GM19463 (cell line): ENCODE data around the gene ATP9A.
"Not testable (repeated sequence)": the region's sequence is repeated elsewhere in the genome, so short reads cannot be mapped to it uniquely, and the experiment has no call there.

Source experiments
- ATAC-seq: cut with Tn5 transposase; IDR thresholded peaks from one replicate; pipeline ENCODE4 v1.9.1; 2021; ENCODE audit warnings: mild to moderate bottlenecking, moderate library complexity; ENCODE audit not compliant: unreplicated experiment

The ATP9A gene

GRCh38 chr20:51697096-51697826 lies 70.9 kb downstream of the ATP9A start:
- no peak for ATAC-seq

- ATAC-seq: no peak
Observed at GRCh38 chr20:51696304-51697071, 71.7 kb downstream of the ATP9A start.

GRCh38 chr20:51695574-51696303 lies 72.5 kb downstream of the ATP9A start:
- ATAC-seq: no peak

- ATAC-seq: no peak
Observed at GRCh38 chr20:51692806-51693400, 75.3 kb downstream of the ATP9A start.

DNA sequence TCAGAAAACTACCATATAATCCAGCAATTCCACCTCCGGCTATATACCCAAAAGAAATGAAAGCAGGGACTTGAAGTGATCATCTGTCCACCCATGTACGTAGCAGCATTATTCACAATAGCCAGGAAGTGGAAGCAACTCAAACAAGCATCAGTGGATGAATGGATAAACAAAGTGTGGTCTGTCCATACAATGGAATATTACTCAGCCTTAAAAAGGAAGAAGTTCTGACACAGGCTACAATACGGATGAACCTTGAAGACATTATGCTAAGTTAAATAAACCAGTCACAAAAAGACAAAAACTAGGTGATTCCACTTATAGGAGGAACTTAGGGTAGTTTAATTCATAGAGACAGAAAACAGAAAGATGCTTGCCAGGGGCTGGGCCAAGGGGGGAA lies 76.5 kb downstream of the ATP9A start:
- no peak for ATAC-seq

DNA sequence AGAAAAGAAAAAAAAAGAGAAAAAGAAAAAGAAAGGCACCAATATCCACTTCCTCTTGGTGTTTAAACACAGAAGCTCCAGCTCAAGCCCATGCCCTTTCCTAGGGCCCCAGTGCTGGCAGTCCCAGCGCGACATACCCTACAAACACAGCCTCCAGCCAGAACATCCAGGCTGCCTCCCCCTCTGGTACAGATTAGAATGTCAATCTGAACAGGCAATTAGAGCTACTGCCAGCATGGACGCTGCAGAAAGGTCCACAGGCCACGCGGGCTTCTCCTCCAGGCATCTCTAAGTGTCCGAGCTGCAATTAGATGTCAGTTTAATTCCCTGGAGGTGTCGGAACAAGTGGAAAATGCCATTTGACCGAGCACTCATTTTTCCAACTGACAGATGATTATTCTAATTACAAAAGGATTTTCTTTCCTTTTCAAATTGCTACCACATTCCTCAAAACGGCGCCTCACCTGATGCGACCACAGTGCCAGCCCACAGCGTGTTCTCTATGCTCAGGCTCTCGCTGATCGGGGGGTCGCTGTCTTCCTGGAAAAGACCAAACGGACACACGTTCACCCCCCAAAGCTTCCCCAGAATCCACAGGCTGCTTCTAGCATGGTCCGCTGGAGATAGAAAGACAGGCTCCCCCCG lies 79.5 kb downstream of the ATP9A start:
- no peak for ATAC-seq

- ATAC-seq: no peak
Observed at GRCh38 chr20:51687630-51688029, 80.6 kb downstream of the ATP9A start.

GRCh38 chr20:51687108-51687507 lies 81.1 kb downstream of the ATP9A start:
- no peak for ATAC-seq

- ATAC-seq: not testable (repeated sequence)
Observed at GRCh38 chr20:51685494-51685893, 82.7 kb downstream of the ATP9A start.

DNA sequence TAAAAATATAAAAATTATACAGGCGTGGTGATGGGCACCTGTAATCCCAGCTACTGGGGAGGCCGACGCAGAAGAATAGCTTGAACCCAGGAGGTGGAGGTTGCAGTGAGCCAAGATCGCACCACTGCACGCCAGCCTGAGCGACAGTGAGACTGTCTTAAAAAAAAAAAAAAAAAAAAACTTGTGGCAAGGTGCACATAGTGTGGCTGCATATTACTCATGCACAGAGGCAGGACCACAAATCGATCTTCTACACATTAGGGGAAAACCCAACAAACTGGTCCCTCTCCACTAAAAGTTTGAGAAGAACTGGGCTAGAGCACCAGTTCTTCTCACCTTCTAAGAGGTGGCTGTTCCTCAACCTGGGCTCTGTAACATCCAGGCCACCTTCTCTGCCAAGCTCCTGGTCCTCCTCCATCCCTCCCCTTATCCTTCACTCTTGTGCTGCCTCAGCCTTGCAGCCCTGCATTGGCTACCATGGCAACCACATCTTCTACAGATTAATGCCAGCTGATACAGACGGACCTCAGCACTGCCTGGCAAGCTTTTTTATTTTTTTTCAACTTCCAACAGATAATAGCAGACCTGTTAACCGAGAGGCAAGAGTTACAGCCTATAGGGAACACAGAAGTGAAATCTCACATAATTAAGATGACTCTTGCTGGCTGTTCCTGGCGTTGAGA lies 88.0 kb downstream of the ATP9A start:
- ATAC-seq: no peak

DNA sequence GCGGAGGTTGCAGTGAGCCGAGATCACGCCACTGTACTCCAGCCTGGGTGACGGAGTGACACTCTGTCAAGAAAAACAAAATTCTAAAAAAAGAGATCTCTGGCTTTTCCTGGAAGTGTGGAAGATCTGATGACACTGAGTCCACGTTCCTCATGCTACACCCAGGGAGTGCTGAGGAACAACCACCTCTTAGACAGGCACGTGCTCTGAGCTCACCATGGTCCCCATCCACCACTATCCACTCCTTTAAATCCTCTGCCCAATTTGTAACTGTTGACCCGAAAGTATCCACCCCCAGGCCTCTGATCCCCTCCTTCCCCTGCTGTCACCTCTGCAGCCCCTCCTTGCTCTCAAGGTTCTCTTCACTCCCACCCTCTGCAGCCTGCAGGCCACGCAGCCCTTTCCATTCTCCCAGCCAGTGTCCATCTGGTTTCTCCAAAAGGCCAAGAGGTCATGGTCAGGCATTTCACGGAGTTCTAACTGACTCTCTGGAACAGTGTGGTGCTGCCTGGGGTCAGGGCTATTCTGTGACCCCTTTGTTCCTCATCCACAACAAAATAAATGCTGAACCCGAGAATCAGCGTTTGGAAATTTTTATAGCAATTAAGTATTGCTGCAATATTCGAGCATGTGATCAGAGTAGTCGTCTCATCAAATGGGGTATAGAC lies 88.8 kb downstream of the ATP9A start:
- ATAC-seq: no peak

DNA sequence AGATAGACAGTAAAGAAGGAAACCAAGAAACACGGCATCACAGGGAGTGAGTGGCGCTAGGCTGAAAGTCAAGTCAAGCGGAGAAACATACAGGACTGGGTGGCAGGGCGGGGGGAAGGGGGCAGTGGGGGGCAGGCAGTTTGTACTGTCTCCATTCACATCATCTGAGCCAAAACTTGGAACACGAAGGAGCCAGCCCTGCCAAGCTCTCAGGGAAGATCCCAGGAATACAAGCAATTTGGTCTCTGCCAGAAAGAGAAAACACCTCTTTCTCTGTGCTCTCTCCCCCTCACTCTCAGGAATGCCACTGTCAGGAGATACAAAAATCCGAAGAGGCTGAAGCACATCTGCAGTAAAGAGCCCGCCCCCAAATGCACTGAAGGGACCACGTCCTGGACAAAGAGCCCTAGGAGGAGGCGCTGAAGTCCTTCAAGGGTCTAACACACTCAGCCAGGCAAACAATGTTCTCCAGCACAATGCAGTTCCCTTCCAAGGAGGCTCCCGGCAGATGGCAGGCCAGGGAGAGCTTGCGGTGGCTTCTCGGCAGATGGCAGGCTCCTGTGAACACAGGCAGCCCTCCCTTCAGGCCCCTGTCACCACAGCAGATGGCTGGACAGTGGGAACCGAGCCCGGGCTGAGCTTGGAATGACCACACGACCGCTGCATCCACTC lies 90.0 kb downstream of the ATP9A start:
- no peak for ATAC-seq

DNA sequence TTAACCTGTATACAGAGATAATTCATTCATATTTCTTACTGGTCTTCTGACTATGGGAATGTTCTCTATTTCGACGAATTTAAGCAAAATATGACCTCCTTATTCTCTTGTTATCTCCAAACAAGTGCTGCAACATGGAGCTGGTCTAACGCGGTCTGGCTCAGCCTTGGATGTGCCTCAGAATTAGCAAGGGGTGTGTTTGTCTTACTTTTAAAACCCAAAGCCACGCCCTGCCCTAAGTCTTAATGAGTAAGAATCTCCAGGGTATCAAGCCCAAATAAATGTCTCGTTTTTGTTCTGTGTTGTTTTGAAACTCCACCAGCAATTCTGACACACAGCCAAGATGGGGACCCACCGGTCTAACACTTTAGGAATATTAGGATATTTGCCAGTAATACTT lies 99.2 kb downstream of the ATP9A start:
- no peak for ATAC-seq

DNA sequence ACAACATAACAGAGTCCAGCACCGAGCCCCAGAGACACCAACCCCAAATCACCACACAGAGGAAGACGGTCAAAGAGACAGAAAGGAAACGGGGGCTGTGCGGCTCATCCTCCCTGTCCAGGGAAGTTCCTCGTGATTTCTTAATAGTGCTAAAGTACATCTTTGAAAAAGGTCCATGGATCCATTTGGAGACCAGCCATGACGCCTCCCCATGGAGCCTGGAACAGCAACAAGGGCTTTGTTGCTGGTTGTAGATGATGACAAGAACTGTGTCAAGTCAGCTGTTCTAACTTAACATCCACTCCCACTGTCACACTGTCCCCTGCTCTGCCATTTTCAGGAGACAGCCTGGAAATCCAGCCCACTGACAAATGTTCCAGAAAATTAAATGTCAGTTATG lies 99.7 kb downstream of the ATP9A start:
- ATAC-seq: no peak

- ATAC-seq: no peak
Observed at GRCh38 chr20:51667491-51667890, 100.7 kb downstream of the ATP9A start.

DNA sequence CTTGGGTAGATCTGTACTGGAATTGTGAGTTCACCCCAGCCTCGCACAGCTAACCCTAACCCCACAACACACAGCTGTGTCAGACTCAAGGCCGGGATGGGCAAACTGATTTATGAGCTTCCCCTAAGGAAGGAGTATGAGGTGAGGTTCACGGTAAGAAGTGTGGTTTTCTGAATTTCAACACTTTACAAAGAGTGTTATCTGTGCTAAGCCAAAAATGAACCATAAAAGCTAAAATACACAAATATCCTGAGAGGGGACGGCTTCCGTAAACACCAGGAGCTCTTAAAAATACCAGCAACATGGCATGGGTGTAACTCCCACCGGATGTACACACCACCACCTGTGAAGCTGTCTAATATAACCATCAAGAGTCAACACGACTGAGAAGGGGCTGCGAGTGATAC lies 101.2 kb downstream of the ATP9A start:
- no peak for ATAC-seq

DNA sequence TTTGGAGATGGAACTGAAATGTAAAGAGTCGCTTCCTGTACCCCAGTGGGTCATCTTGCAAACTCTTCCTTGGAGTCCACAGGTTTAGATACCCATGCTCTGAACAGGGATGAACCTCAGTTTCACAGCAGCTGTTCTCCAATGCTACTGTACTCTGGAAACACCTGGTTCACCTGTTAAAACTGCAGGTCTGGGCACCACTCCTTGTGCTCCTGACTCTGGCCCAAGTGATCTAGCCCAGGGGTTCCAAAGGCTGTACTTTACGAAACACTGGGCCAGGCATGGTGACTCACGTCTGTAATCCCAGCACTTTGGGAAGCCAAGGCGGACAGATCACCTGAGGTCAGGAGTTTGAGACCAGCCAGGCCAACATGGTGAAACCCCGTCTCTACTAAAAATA lies 102.1 kb downstream of the ATP9A start:
- ATAC-seq: no peak

GRCh38 chr20:51665543-51666118 lies 102.6 kb downstream of the ATP9A start:
- no peak for ATAC-seq
